Natural killer cell (primary cell): ENCODE measurements around the gene EHD1. TPM values are rescaled to one million over a fixed set of nuclear protein-coding genes. Genes with fewer than 3 reads are reported as not detected.

Source experiments
- ATAC-seq, 3 donors: fragments of 150-1000 bp in 2 of 3; fragments of 200-7000 bp in 1 of 3; cut with Tn5 transposase; 1 replicate in 1 of 3; 2 replicates in 2 of 3; pipeline ENCODE4 v1.10.0; 2021; ENCODE audit warnings: mild to moderate bottlenecking in 2 of 3, moderate library complexity in 2 of 3
- DNase-seq, 2 donors: peaks; one replicate each; pipeline versions ENCODE4 v3.0.0 to v3.0.0-alpha.2; 2013 to 2021; ENCODE audit warnings: mixed read lengths in 1 of 2
- H3K27ac ChIP-seq: one replicate; pipeline ENCODE4 v1.5.1; 2013; ENCODE audit warnings: mild to moderate bottlenecking, low read length
- H3K27me3 ChIP-seq: one replicate; pipeline ENCODE4 v1.6.1; 2013; ENCODE audit warnings: low read length; ENCODE audit not compliant: control insufficient read depth, insufficient read depth
- H3K36me3 ChIP-seq: one replicate; pipeline ENCODE4 v1.6.1; 2013; ENCODE audit warnings: low read length; ENCODE audit not compliant: control insufficient read depth, insufficient read depth
- H3K4me1 ChIP-seq: one replicate; pipeline ENCODE4 v1.6.1; 2013; ENCODE audit warnings: low read length; ENCODE audit not compliant: control insufficient read depth, insufficient read depth
- H3K4me3 ChIP-seq: one replicate; pipeline ENCODE4 v1.5.1; 2013; ENCODE audit warnings: low read length
- H3K9me3 ChIP-seq: one replicate; pipeline ENCODE4 v1.6.1; 2013; ENCODE audit warnings: low read length; ENCODE audit not compliant: control insufficient read depth, insufficient read depth
- H3K27ac Mint-ChIP-seq, 2 donors: one replicate each; pipeline ENCODE4 v1.8.0; 2022; ENCODE audit warnings: mild to moderate bottlenecking in 2 of 2, mixed read lengths in 2 of 2, moderate library complexity in 1 of 2
- H3K27me3 Mint-ChIP-seq, 2 donors: one replicate each; pipeline ENCODE4 v1.8.0; 2022; ENCODE audit warnings: low read depth in 2 of 2, mixed read lengths in 2 of 2
- H3K36me3 Mint-ChIP-seq: one replicate; pipeline ENCODE4 v1.8.0; 2022; ENCODE audit warnings: mixed read lengths
- H3K4me1 Mint-ChIP-seq, 2 donors: one replicate each; pipeline ENCODE4 v1.8.0; 2022; ENCODE audit warnings: mixed read lengths in 2 of 2
- H3K4me3 Mint-ChIP-seq: one replicate; pipeline ENCODE4 v1.8.0; 2022; ENCODE audit warnings: mild to moderate bottlenecking, moderate library complexity, mixed read lengths
- H3K9me3 Mint-ChIP-seq, 2 donors: one replicate each; pipeline ENCODE4 v1.8.0; 2022; ENCODE audit warnings: mixed read lengths in 2 of 2
- WGBS: methylation state at CpG from one replicate; pipeline ENCODE4 v1.1.7; 2013; ENCODE audit warnings: missing lambda C conversion rate; ENCODE audit not compliant: insufficient coverage; 5-methylcytosine and 5-hydroxymethylcytosine counted together
- intact Hi-C: fragments of 100-400 bp; cut with micrococcal nuclease; formaldehyde crosslinking; loops from one replicate; pipeline ENCODE4 v1.14.2; 2022
- total RNA-seq, 4 donors: library from RNA; stranded (reverse); fragments of 120-200 nt in 1 of 4; gene quantifications; one replicate each; pipeline versions ENCODE4 v1.2.3 to v1.2.4, GENCODE V29; 2013 to 2022
- TF ChIP-seq, protein P1 (sequence below): fragments of 200-600 bp; IDR thresholded peaks from one replicate; pipeline ENCODE4 v1.8.0; 2022; ENCODE audit warnings: antibody characterized with exemption

Gene EHD1
- total RNA-seq, 3 donors from 2014 or later (not counting 1 experiment from before 2014, with no cell fraction given): 218 to 246 (median 225) TPM

DNA sequence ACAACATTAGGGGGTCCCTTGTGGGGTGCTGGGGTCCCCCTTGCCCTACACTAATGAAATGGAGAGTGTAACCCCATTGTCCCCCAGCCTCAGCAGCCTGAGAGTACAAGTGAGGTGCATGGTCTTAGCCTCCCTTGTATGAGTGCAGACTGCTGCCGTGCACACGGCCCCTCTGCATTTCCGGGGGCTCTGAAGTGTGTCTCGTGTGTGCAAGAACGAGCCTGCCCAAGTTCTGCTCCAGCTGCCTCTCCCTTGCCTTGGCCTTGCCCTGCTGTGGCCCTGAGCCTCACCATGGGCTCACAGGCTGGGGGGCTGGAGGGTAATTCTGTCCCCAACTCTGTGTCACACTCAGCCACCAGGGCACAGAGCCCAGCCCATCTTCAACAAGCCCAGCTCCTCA lies 5.2 kb upstream of the EHD1 start:
- H3K36me3 Mint-ChIP-seq: no peaks in the 10 kb centered on the region
- DNase-seq: no peak
- H3K27ac Mint-ChIP-seq: no peak overlapping the region
- TF ChIP-seq, protein P1, sequence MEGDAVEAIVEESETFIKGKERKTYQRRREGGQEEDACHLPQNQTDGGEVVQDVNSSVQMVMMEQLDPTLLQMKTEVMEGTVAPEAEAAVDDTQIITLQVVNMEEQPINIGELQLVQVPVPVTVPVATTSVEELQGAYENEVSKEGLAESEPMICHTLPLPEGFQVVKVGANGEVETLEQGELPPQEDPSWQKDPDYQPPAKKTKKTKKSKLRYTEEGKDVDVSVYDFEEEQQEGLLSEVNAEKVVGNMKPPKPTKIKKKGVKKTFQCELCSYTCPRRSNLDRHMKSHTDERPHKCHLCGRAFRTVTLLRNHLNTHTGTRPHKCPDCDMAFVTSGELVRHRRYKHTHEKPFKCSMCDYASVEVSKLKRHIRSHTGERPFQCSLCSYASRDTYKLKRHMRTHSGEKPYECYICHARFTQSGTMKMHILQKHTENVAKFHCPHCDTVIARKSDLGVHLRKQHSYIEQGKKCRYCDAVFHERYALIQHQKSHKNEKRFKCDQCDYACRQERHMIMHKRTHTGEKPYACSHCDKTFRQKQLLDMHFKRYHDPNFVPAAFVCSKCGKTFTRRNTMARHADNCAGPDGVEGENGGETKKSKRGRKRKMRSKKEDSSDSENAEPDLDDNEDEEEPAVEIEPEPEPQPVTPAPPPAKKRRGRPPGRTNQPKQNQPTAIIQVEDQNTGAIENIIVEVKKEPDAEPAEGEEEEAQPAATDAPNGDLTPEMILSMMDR: no peak
- Histone ChIP-seq H3K4me3 (no peak overlapping the region), H3K27me3 (no peaks in the 10 kb centered on the region), H3K27ac (no peak overlapping the region), H3K36me3 (no peaks in the 10 kb centered on the region), H3K9me3 (no peaks in the 10 kb centered on the region), H3K4me1 (peaks cover 39% of the 10 kb centered on the region)
- intact Hi-C loops: no loop called here
- no peaks in the 10 kb centered on the region for H3K27me3 Mint-ChIP-seq
- 96% methylated on average over 5 of the region's 5 CpGs for WGBS
- no peak for ATAC-seq
- no peak overlapping the region for H3K4me3 Mint-ChIP-seq
- peaks cover 34 to 51% of the 10 kb centered on the region in 2 donors for H3K4me1 Mint-ChIP-seq
- H3K9me3 Mint-ChIP-seq: no peaks in the 10 kb centered on the region

DNA sequence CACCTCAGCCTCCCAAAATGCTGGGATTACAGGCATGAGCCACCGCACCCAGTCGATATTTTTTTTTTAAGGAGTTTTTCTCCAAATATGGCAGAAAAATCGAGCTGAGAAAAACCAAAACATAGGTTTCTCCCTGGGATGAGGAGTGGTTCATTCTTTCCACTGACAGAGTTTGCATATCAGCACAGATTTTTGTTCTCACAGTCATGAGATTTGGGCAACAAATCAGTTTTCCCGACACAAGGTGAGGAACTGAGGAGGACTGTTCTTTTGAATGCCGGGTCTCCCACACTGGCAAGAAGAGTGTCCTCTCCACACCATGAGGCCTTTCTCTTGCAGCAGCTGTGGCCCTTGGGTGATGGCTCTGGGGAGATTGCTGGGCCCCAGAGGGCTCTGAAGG lies 3.8 kb upstream of the EHD1 start:
- no peak overlapping the region for H3K4me3 Mint-ChIP-seq
- no peak overlapping the region for H3K4me3 ChIP-seq
- H3K27me3 ChIP-seq: no peaks in the 10 kb centered on the region
- TF ChIP-seq, protein P1: no peak
- no peaks in the 10 kb centered on the region for H3K9me3 ChIP-seq
- intact Hi-C loops: no loop called here
- DNase-seq: no peak
- no peaks in the 10 kb centered on the region for H3K9me3 Mint-ChIP-seq
- H3K36me3 Mint-ChIP-seq: no peaks in the 10 kb centered on the region
- no peaks in the 10 kb centered on the region for H3K36me3 ChIP-seq
- H3K27me3 Mint-ChIP-seq: no peaks in the 10 kb centered on the region
- H3K4me1 ChIP-seq: peaks cover 31% of the 10 kb centered on the region
- H3K27ac ChIP-seq: no peak overlapping the region
- WGBS: 92% methylated on average over 5 of the region's 5 CpGs
- H3K4me1 Mint-ChIP-seq: peaks cover 29 to 49% of the 10 kb centered on the region in 2 donors
- no peak overlapping the region for H3K27ac Mint-ChIP-seq
- no peak for ATAC-seq

DNA sequence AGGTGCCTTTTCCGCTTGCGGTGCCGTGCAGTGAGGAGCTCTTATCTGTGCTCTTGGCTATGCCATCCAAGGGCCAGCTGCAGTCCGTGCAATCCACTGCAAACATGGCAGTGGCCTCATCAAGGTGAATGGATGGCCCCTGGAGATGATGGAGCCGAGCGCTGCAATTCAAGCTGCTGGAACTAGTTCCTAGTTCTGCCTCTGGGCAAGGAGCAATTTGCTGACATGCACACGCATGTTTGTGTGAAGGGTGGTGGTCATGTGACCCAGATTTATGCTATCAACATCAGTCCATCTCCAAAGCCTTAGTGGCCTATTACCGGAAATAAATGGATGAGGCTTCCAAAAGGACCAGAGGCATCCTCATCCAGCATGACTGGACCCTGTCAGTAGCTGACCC lies 3.1 kb upstream of the EHD1 start:
- Histone ChIP-seq H3K4me1 (peaks cover 39% of the 10 kb centered on the region), H3K36me3 (peaks cover 2% of the 10 kb centered on the region), H3K9me3 (no peaks in the 10 kb centered on the region), H3K4me3 (no peak overlapping the region), H3K27ac (no peak overlapping the region), H3K27me3 (no peaks in the 10 kb centered on the region)
- H3K36me3 Mint-ChIP-seq: no peaks in the 10 kb centered on the region
- 96% methylated on average over 8 of the region's 8 CpGs for WGBS
- H3K9me3 Mint-ChIP-seq: no peaks in the 10 kb centered on the region
- H3K4me1 Mint-ChIP-seq: peaks cover 35 to 55% of the 10 kb centered on the region in 2 donors
- DNase-seq (no peak), ATAC-seq (no peak)
- peak overlapping the region; percentile 95 for H3K27ac Mint-ChIP-seq
- H3K27me3 Mint-ChIP-seq: no peaks in the 10 kb centered on the region
- intact Hi-C loops: no loop called here
- no peak overlapping the region for H3K4me3 Mint-ChIP-seq
- TF ChIP-seq, protein P1: no peak
